Mucosa of descending colon (tissue), 3 donors: ENCODE data around the gene PTDSS2. TPM values are rescaled to one million over a fixed set of nuclear protein-coding genes. Genes with fewer than 3 reads are reported as not detected.
A peak's percentile ranks its signal among the peaks of the same experiment; 100 is the strongest.
"Not testable (repeated sequence)": the region's sequence is repeated elsewhere in the genome, so short reads cannot be mapped to it uniquely, and the experiment has no call there.

Source experiments
- ATAC-seq: fragments of 200-7000 bp; cut with Tn5 transposase; one replicate; pipeline ENCODE4 v1.9.1; 2020; ENCODE audit warnings: mild to moderate bottlenecking, moderate library complexity
- DNase-seq, 3 donors: peaks; one replicate each; pipeline ENCODE4 v3.0.0-alpha.2; 2020
- H3K36me3 ChIP-seq: fragments of 200-600 bp; one replicate; pipeline ENCODE4 v1.8.0; 2021; ENCODE audit warnings: low read depth, mild to moderate bottlenecking
- H3K4me1 ChIP-seq: fragments of 200-600 bp; one replicate; pipeline ENCODE4 v1.8.0; 2021; ENCODE audit warnings: low read depth, mild to moderate bottlenecking
- H3K4me3 ChIP-seq: fragments of 200-600 bp; one replicate; pipeline ENCODE4 v1.8.0; 2021; ENCODE audit warnings: mild to moderate bottlenecking
- H3K9me3 ChIP-seq: fragments of 200-600 bp; one replicate; pipeline ENCODE4 v1.8.0; 2021; ENCODE audit warnings: mild to moderate bottlenecking
- CTCF ChIP-seq: fragments of 200-600 bp; IDR thresholded peaks from one replicate; pipeline ENCODE4 v1.8.0; 2022; ENCODE audit warnings: antibody characterized with exemption, mild to moderate bottlenecking
- intact Hi-C, 2 donors: fragments of 100-400 bp; cut with DNase I in 1 of 2; cut with micrococcal nuclease in 1 of 2; formaldehyde crosslinking; loops; one replicate each; pipeline versions ENCODE4 v1.11.0 to v1.11.1; 2022; cut with DNase I, micrococcal nuclease
- total RNA-seq, 3 donors: library from RNA; stranded (reverse); fragmentation: NEBNext Ultra II Directional in 2 of 3; extraction: Animal tissue kit (Norgen Biotek cat#: 25700) in 2 of 3; gene quantifications; one replicate each; pipeline versions ENCODE4 v1.2.1 to v1.2.4, GENCODE V29; 2021 to 2023
- donor health status: DM: no; HTN: no; CAD: no; lungs with moderate emphysema.
- donor health status: DM: no; HTN: no; CAD: no.
- donor health status: DM: no; HTN: yes; CAD: no.

The PTDSS2 gene
- total RNA-seq, 3 donors from 2014 or later: 19.2 to 34.8 (median 27.3) TPM

GRCh38 chr11:516400-516799 is 66.3 kb downstream of the PTDSS2 start:
- H3K4me3 ChIP-seq: no peak overlapping the region
- H3K9me3 ChIP-seq: peaks cover 3% of the 10 kb centered on the region
- H3K36me3 ChIP-seq: no peaks in the 10 kb centered on the region
- intact Hi-C loops: no loop called here
- peaks cover 4% of the 10 kb centered on the region for H3K4me1 ChIP-seq
- ATAC-seq (no peak), DNase-seq (no peak)
- no peak for TF ChIP-seq CTCF

DNA sequence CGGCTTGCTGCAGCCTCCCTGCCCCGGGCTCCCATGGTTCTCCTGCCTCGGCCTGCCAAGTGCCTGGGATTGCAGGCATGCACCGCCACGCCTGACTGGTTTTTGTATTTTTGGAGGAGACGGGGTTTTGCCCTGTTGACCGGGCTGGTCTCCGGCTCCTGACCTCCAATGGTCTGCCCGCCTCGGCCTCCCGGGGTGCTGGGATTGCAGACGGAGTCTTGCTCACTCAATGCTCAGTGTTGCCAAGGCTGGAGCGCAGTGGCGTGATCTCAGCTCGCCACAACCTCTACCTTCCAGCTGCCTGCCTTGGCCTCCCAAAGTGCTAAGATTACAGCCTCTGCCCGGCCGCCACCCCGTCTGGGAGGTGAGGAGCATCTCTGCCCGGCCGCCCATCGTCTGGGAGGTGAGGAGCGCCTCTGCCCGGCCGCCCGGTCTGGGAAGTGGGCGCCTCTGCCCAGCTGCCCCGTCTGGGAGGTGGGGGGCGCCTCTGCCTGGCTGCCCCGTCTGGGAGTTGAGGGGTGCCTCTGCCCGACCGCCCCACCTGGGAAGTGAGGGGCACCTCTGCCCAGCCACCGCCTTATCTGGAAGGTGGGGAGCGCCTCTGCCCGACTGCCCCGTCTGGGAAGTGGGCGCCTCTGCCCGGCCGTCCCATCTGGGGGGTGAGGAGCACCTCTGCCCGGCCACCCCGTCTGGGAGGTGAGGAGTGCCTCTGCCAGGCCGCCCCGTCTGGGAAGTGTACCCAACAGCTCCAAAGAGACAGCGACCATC is 67.0 kb downstream of the PTDSS2 start:
- DNase-seq: peak in 1 of 3 donors; percentile 59
- ATAC-seq, H3K4me1 ChIP-seq, H3K4me3 ChIP-seq, H3K36me3 ChIP-seq, intact Hi-C loops, H3K9me3 ChIP-seq: not testable (repeated sequence)

GRCh38 chr11:518463-519202 is 68.6 kb downstream of the PTDSS2 start:
- ATAC-seq (peak; percentile 99), DNase-seq (peak; percentile 93 to 96 (median 95))
- TF ChIP-seq CTCF: peak; percentile 99
- intact Hi-C loops: no loop called here
- peaks cover 4% of the 10 kb centered on the region for H3K4me1 ChIP-seq
- no peaks in the 10 kb centered on the region for H3K36me3 ChIP-seq
- H3K9me3 ChIP-seq: peaks cover 3% of the 10 kb centered on the region
- peak overlapping the region; percentile 3 for H3K4me3 ChIP-seq

- H3K4me3 ChIP-seq: no peak overlapping the region
- H3K36me3 ChIP-seq: no peaks in the 10 kb centered on the region
- intact Hi-C loops: no loop called here
- peaks cover 4% of the 10 kb centered on the region for H3K4me1 ChIP-seq
- DNase-seq (peak in 1 of 3 donors; percentile 55), ATAC-seq (no peak)
- no peak for TF ChIP-seq CTCF
- H3K9me3 ChIP-seq: peaks cover 3% of the 10 kb centered on the region
Observed at GRCh38 chr11:520428-521176, 70.5 kb downstream of the PTDSS2 start.

- no peak for TF ChIP-seq CTCF
- Histone ChIP-seq H3K9me3 (peaks cover 3% of the 10 kb centered on the region), H3K4me3 (no peak overlapping the region), H3K4me1 (peaks cover 4% of the 10 kb centered on the region), H3K36me3 (no peaks in the 10 kb centered on the region)
- intact Hi-C loops: no loop called here
- DNase-seq: no peak
- ATAC-seq: no peak
Observed at GRCh38 chr11:521177-521688, 71.2 kb downstream of the PTDSS2 start.
